HUES64 (cell line): ENCODE measurements around the gene TNIK.

Experiments used
- H3K27ac ChIP-seq: 2 replicates; pipeline ENCODE4 v1.7.0; 2013; ENCODE audit warnings: low read depth, low read length, inconsistent platforms
- H3K27me3 ChIP-seq: 2 replicates; pipeline ENCODE4 v1.6.1; 2013; ENCODE audit warnings: mild to moderate bottlenecking, low read length; ENCODE audit not compliant: insufficient read depth
- H3K36me3 ChIP-seq: 2 replicates; pipeline ENCODE4 v1.6.1; 2013; ENCODE audit warnings: mild to moderate bottlenecking, low read length; ENCODE audit not compliant: insufficient read depth
- H3K4me1 ChIP-seq: 2 replicates; pipeline ENCODE4 v1.6.1; 2013; ENCODE audit warnings: mild to moderate bottlenecking, low read length, moderate library complexity; ENCODE audit not compliant: insufficient read depth
- H3K4me3 ChIP-seq: 2 replicates; pipeline ENCODE4 v1.5.1; 2013; ENCODE audit warnings: mild to moderate bottlenecking, low read length, moderate library complexity
- H3K9ac ChIP-seq: 2 replicates; pipeline ENCODE4 v1.6.1; 2013; ENCODE audit warnings: mild to moderate bottlenecking, low read depth, low read length
- H3K9me3 ChIP-seq: 2 replicates; pipeline ENCODE4 v1.6.1; 2013; ENCODE audit warnings: low read depth, low read length; ENCODE audit not compliant: insufficient read depth
- WGBS: fragments of 150-250, 120-280 bp; methylation state at CpG from one replicate; pipeline ENCODE4 v1.1.7; 2013; ENCODE audit warnings: missing lambda C conversion rate; 5-methylcytosine and 5-hydroxymethylcytosine counted together

TNIK gene

GRCh38 chr3:171444001-171444690 lies 16.1 kb downstream of the TNIK start:
- H3K4me3 ChIP-seq, result no peak overlapping the region
- H3K4me1 ChIP-seq, result peaks cover 46% of the 10 kb centered on the region
- H3K9ac ChIP-seq, result no peak overlapping the region
- no peaks in the 10 kb centered on the region for H3K36me3 ChIP-seq
- WGBS, result 62% methylated on average over 2 of the region's 3 CpGs
- H3K27ac ChIP-seq, result peak overlapping the region; percentile 56
- no peaks in the 10 kb centered on the region for H3K27me3 ChIP-seq
- H3K9me3 ChIP-seq, result no peaks in the 10 kb centered on the region

GRCh38 chr3:171443211-171443957 lies 16.8 kb downstream of the TNIK start:
- H3K9me3 ChIP-seq, result no peaks in the 10 kb centered on the region
- H3K27ac ChIP-seq, result peak overlapping the region; percentile 56
- H3K36me3 ChIP-seq, result no peaks in the 10 kb centered on the region
- H3K9ac ChIP-seq, result no peak overlapping the region
- WGBS, result 87% methylated on average over 6 of the region's 6 CpGs
- no peaks in the 10 kb centered on the region for H3K27me3 ChIP-seq
- no peak overlapping the region for H3K4me3 ChIP-seq
- H3K4me1 ChIP-seq, result peaks cover 48% of the 10 kb centered on the region

GRCh38 chr3:171442184-171442583 lies 18.0 kb downstream of the TNIK start:
- peak overlapping the region; percentile 32; the same call in 1 of the 2 replicates for H3K9ac ChIP-seq
- H3K27ac ChIP-seq, result peak overlapping the region; percentile 65
- H3K4me3 ChIP-seq, result no peak overlapping the region
- H3K27me3 ChIP-seq, result no peaks in the 10 kb centered on the region
- peaks cover 56% of the 10 kb centered on the region for H3K4me1 ChIP-seq
- no peaks in the 10 kb centered on the region for H3K36me3 ChIP-seq
- no peaks in the 10 kb centered on the region for H3K9me3 ChIP-seq
- WGBS, result 42% methylated on average over 2 of the region's 2 CpGs

GRCh38 chr3:171441381-171441780 lies 18.8 kb downstream of the TNIK start:
- Histone ChIP-seq H3K9me3 (no peaks in the 10 kb centered on the region), H3K4me1 (peaks cover 62% of the 10 kb centered on the region), H3K4me3 (no peak overlapping the region), H3K27ac (peak overlapping the region; percentile 65), H3K36me3 (no peaks in the 10 kb centered on the region), H3K27me3 (no peaks in the 10 kb centered on the region), H3K9ac (no peak overlapping the region)
- 96% methylated on average over 2 of the region's 3 CpGs for whole genome bisulfite sequencing

GRCh38 chr3:171439996-171440395 lies 20.2 kb downstream of the TNIK start:
- peaks cover 65% of the 10 kb centered on the region for H3K4me1 ChIP-seq
- H3K27ac ChIP-seq, result no peak overlapping the region
- no peak overlapping the region for H3K9ac ChIP-seq
- H3K36me3 ChIP-seq, result no peaks in the 10 kb centered on the region
- no peaks in the 10 kb centered on the region for H3K9me3 ChIP-seq
- H3K4me3 ChIP-seq, result no peak overlapping the region
- no peaks in the 10 kb centered on the region for H3K27me3 ChIP-seq
- 93% methylated on average over 2 of the region's 2 CpGs for WGBS

- Histone ChIP-seq H3K4me3 (no peak overlapping the region), H3K4me1 (peaks cover 52% of the 10 kb centered on the region), H3K9me3 (peaks cover 12% of the 10 kb centered on the region; the same call in 1 of the 2 replicates), H3K9ac (no peak overlapping the region), H3K27me3 (no peaks in the 10 kb centered on the region), H3K36me3 (no peaks in the 10 kb centered on the region), H3K27ac (no peak overlapping the region)
- WGBS, result 83% methylated on average over 3 of the region's 3 CpGs
Measured at GRCh38 chr3:171437115-171437756, 23.0 kb downstream of the TNIK start.

GRCh38 chr3:171436380-171436779 lies 23.8 kb downstream of the TNIK start:
- Histone ChIP-seq H3K27ac (no peak overlapping the region), H3K36me3 (no peaks in the 10 kb centered on the region), H3K4me3 (no peak overlapping the region), H3K9ac (no peak overlapping the region), H3K27me3 (no peaks in the 10 kb centered on the region), H3K9me3 (peaks cover 12% of the 10 kb centered on the region; the same call in 1 of the 2 replicates), H3K4me1 (peaks cover 49% of the 10 kb centered on the region)
- 72% methylated on average over 3 of the region's 3 CpGs for WGBS

- H3K36me3 ChIP-seq, result no peaks in the 10 kb centered on the region
- no peaks in the 10 kb centered on the region for H3K27me3 ChIP-seq
- H3K4me1 ChIP-seq, result peaks cover 45% of the 10 kb centered on the region
- H3K9ac ChIP-seq, result no peak overlapping the region
- no peak overlapping the region for H3K4me3 ChIP-seq
- H3K9me3 ChIP-seq, result peaks cover 12% of the 10 kb centered on the region; the same call in 1 of the 2 replicates
- no peak overlapping the region for H3K27ac ChIP-seq
Measured at GRCh38 chr3:171435757-171436156, 24.4 kb downstream of the TNIK start.

- no peaks in the 10 kb centered on the region for H3K27me3 ChIP-seq
- H3K9me3 ChIP-seq, result peaks cover 12% of the 10 kb centered on the region; the same call in 1 of the 2 replicates
- no peak overlapping the region for H3K9ac ChIP-seq
- no peak overlapping the region for H3K4me3 ChIP-seq
- 80% methylated on average over 1 of the region's 1 CpG for WGBS
- peaks cover 44% of the 10 kb centered on the region for H3K4me1 ChIP-seq
- no peaks in the 10 kb centered on the region for H3K36me3 ChIP-seq
- peak overlapping the region; percentile 20; the same call in 1 of the 2 replicates for H3K27ac ChIP-seq
Measured at GRCh38 chr3:171435143-171435542, 25.1 kb downstream of the TNIK start.

GRCh38 chr3:171432548-171432947 lies 27.7 kb downstream of the TNIK start:
- no peaks in the 10 kb centered on the region for H3K27me3 ChIP-seq
- 94% methylated on average over 1 of the region's 1 CpG for WGBS
- peaks cover 62% of the 10 kb centered on the region for H3K4me1 ChIP-seq

GRCh38 chr3:171431550-171431949 lies 28.7 kb downstream of the TNIK start:
- Histone ChIP-seq H3K36me3 (no peaks in the 10 kb centered on the region), H3K9ac (no peak overlapping the region), H3K4me1 (peaks cover 66% of the 10 kb centered on the region), H3K27ac (no peak overlapping the region), H3K4me3 (no peak overlapping the region), H3K9me3 (peaks cover 12% of the 10 kb centered on the region; the same call in 1 of the 2 replicates), H3K27me3 (no peaks in the 10 kb centered on the region)
- WGBS, result 100% methylated on average over 1 of the region's 1 CpG

More at GRCh38 chr3:171432548-171432947, 27.7 kb downstream of the TNIK start:
- Histone ChIP-seq H3K9ac (no peak overlapping the region), H3K4me3 (no peak overlapping the region), H3K27ac (no peak overlapping the region), H3K36me3 (no peaks in the 10 kb centered on the region), H3K9me3 (peaks cover 12% of the 10 kb centered on the region; the same call in 1 of the 2 replicates)
